Left ventricle myocardium inferior (tissue), 1 donor: Measurements from ENCODE around the gene AGBL5. TPM values are rescaled to one million over a fixed set of nuclear protein-coding genes. Genes with fewer than 3 reads are reported as not detected.

ENCODE experiments used
- DNase-seq: peaks from one replicate; pipeline ENCODE4 v3.0.0-alpha.2; 2020
- H3K27ac ChIP-seq: fragments of 200-600 bp; replicated peaks from 2 replicates; pipeline ENCODE4 v1.8.0; 2021
- H3K27me3 ChIP-seq: fragments of 200-600 bp; 2 replicates; pipeline ENCODE4 v1.8.0; 2021; ENCODE audit warnings: low read depth
- H3K36me3 ChIP-seq: fragments of 200-600 bp; 2 replicates; pipeline ENCODE4 v1.8.0; 2021
- H3K4me1 ChIP-seq: fragments of 200-600 bp; 2 replicates; pipeline ENCODE4 v1.8.0; 2021
- H3K4me3 ChIP-seq: fragments of 200-600 bp; 2 replicates; pipeline ENCODE4 v1.8.0; 2021; ENCODE audit warnings: mild to moderate bottlenecking, moderate library complexity
- H3K9me3 ChIP-seq: fragments of 200-600 bp; replicated peaks from 2 replicates; pipeline ENCODE4 v1.8.0; 2021
- intact Hi-C: fragments of 100-400 bp; cut with micrococcal nuclease; formaldehyde crosslinking; loops from one replicate; pipeline ENCODE4 v1.11.0; 2022
- total RNA-seq: library from RNA; stranded (reverse); fragmentation: NEBNext Ultra II Directional; extraction: Animal tissue kit (Norgen Biotek cat#: 25700); gene quantifications from one replicate; pipeline ENCODE4 v1.2.1, GENCODE V29; 2021
- TF ChIP-seq, protein P1 (sequence below): fragments of 200-600 bp; IDR thresholded peaks from 2 replicates; pipeline ENCODE4 v1.8.0; 2021; ENCODE audit warnings: antibody characterized with exemption, mild to moderate bottlenecking, borderline replicate concordance
- donor health status: DM: no; HTN: yes; CAD: no; lungs with severe emphysema.

AGBL5 gene
- total RNA-seq, 1 donor from 2014 or later: 10.0 TPM

DNA sequence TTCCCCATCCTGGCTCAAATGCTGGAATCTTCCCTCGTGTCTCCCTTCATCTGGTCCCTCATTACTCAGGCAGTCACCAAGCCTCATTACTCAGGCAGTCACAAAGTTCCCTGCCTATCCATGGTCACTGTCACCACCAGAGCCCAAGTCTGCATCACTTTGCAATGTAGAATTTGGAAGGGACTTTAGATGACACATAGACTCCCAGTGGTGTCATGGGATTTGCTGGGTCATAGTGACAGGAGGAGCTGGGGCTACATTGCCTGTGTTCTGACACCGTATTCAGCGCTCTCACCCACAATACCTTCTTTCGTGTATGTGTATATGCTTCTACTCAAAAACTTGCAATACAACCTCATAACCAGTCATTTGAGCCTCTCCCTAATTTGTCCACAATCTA, 24.9 kb downstream of the AGBL5 start:
- TF ChIP-seq, protein P1, sequence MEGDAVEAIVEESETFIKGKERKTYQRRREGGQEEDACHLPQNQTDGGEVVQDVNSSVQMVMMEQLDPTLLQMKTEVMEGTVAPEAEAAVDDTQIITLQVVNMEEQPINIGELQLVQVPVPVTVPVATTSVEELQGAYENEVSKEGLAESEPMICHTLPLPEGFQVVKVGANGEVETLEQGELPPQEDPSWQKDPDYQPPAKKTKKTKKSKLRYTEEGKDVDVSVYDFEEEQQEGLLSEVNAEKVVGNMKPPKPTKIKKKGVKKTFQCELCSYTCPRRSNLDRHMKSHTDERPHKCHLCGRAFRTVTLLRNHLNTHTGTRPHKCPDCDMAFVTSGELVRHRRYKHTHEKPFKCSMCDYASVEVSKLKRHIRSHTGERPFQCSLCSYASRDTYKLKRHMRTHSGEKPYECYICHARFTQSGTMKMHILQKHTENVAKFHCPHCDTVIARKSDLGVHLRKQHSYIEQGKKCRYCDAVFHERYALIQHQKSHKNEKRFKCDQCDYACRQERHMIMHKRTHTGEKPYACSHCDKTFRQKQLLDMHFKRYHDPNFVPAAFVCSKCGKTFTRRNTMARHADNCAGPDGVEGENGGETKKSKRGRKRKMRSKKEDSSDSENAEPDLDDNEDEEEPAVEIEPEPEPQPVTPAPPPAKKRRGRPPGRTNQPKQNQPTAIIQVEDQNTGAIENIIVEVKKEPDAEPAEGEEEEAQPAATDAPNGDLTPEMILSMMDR: no peak
- H3K4me1 ChIP-seq: peaks cover 69% of the 10 kb centered on the region
- H3K9me3 ChIP-seq: no peaks in the 10 kb centered on the region
- intact Hi-C loops: no loop called here
- H3K27ac ChIP-seq: peak overlapping the region; percentile 93
- H3K27me3 ChIP-seq: no peaks in the 10 kb centered on the region
- DNase-seq: no peak
- H3K36me3 ChIP-seq: no peaks in the 10 kb centered on the region
- H3K4me3 ChIP-seq: no peak overlapping the region

DNA sequence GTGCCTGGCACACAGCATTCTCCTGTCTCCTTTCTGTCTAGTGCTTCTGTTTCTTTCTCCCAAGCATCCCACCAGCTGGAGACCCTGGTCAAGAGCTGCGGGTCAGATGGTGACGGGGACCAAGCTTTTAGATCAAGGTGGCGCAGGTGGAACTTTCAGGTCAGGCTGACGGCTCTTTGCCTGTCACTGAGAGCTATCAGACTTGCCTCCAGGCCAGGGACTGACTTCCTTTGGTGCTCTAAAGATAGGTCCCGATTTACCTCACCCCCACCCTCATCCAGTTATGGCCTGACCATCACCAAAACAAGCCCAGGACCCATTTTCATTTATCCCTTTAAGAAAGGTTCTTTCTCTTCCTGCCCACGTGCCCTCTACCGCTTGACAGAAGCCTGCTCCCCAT, 25.8 kb downstream of the AGBL5 start:
- H3K27me3 ChIP-seq: no peaks in the 10 kb centered on the region
- peak overlapping the region; percentile 93 for H3K27ac ChIP-seq
- H3K4me3 ChIP-seq: no peak overlapping the region
- no peaks in the 10 kb centered on the region for H3K9me3 ChIP-seq
- TF ChIP-seq, protein P1: no peak
- intact Hi-C loops: no loop called here
- DNase-seq: no peak
- no peaks in the 10 kb centered on the region for H3K36me3 ChIP-seq
- peaks cover 72% of the 10 kb centered on the region for H3K4me1 ChIP-seq

DNA sequence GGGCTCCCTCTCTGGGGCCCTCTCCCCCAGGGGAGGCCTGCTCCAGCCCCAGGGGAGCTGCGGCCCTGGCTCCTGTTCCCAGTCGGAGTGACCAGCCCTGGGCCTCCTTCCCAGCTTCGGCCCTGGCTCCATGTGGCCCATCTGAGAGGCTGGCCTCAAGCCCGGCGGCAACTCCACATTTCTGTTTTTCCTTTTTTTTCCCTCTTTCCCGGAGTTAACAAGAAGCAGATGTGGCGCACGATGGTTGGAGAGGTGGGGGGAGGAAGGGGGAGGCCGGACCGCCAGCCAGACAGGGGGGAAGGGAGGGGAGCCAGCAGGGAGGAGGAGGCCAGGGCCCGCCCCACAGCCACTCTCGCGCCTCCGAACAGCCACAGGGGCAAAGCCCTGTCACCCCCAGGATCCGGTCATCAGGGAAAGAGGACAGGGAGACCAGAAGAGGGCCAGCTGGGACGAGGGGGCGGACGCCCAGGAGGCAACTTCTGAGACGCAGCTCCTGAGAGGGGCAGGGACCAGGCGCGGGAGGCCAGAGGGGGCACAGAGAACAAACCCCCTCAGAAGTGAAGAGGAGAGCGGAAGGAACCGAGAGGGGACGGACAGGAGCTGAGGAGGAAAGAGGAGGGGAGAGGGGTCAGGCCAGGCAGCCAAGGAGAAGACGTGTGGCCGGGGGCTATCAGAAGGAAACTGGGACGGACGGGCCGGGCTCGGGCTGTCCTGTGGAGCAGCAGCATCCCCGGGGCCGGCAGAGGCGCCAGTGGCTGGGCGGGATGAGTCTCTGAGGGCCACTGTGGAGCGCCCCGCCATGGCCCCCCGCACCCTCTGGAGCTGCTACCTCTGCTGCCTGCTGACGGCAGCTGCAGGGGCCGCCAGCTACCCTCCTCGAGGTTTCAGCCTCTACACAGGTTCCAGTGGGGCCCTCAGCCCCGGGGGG, 27.1 kb downstream of the AGBL5 start, which contains the start of gene EMILIN1:
Gene EMILIN1 (plus strand): TSS at position 349 of the 928 bp plus-strand sequence. CDS start 451 bp downstream, at position 800.
- Histone ChIP-seq H3K36me3 (no peaks in the 10 kb centered on the region), H3K27ac (peak within 1 kb of the TSS; percentile 93), H3K9me3 (no peaks in the 10 kb centered on the region), H3K4me3 (peak within 1 kb of the TSS; percentile 68), H3K27me3 (no peaks in the 10 kb centered on the region), H3K4me1 (peaks cover 64% of the 10 kb centered on the region)
- DNase-seq: peak; percentile 88
- TF ChIP-seq, protein P1: no peak
- intact Hi-C loops: no loop called here

DNA sequence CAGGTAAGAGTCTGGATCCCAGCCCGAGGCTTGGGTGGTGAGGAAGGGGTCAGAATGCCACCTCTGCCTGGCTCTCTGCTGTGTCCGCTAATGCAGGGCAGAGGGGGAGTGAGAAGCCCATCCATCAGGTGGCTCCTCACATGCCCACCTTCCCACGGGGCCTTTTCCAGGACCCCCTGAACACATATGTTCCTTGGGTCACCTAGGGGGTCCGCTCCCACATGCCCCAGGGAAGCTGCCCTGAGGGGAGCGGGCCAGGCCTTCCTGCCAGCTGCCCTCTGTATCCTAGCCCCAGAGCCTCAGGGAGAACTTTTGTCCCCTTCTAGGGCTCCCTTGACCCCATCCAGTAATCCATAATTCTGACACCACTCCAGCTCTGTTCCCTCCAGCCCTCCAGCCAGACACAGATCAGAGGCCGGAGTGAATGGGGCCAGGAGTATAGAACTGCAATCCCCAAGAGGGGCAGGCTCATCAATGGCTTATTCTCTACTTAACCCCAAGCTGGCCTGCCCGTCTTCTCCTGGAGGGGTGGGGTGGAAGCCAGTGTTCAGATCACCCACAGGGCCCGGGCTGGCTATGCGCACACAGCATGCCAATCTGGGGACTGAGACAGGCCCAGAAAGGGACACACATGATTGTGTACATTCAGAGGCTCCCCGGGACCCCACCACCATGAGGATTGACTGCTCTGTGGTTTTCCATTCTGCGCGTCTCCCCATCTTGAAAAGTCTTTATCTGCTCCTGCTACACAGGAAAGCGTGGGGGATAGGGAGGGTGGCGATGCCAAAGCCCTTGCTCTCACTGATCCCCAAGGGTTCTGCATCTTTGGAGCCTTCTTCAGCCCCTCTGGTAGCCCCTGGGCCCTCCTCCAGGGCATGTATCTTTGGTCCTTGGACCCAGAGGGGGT, 28.0 kb downstream of the AGBL5 start:
- H3K9me3 ChIP-seq: no peaks in the 10 kb centered on the region
- DNase-seq: no peak
- H3K27me3 ChIP-seq: no peaks in the 10 kb centered on the region
- H3K36me3 ChIP-seq: no peaks in the 10 kb centered on the region
- TF ChIP-seq, protein P1: no peak
- peaks cover 61% of the 10 kb centered on the region for H3K4me1 ChIP-seq
- H3K27ac ChIP-seq: peak overlapping the region; percentile 93
- intact Hi-C loops: loop anchor here (10.0 kb wide), 1 partner anchor 115 kb away; no protein-coding TSS in a partner anchor
- peak overlapping the region; percentile 68 for H3K4me3 ChIP-seq

DNA sequence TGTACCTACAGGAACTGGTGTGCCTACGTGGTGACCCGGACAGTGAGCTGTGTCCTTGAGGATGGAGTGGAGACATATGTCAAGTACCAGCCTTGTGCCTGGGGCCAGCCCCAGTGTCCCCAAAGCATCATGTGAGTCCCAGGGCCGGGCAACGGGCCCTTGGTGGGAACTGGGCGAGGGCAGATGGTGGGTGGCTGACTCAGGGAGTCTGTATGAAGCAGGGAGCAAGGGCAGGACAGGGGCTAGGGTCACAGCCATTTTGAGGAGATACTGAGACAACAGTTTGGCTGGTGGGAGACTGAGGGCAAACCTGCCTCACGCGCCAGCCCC, 28.6 kb downstream of the AGBL5 start:
- Histone ChIP-seq H3K27ac (peak overlapping the region; percentile 93), H3K36me3 (no peaks in the 10 kb centered on the region), H3K27me3 (no peaks in the 10 kb centered on the region), H3K4me1 (peaks cover 60% of the 10 kb centered on the region), H3K4me3 (peak overlapping the region; percentile 68), H3K9me3 (no peaks in the 10 kb centered on the region)
- intact Hi-C loops: loop anchor here (10.0 kb wide), 1 partner anchor 115 kb away; no protein-coding TSS in a partner anchor
- no peak for DNase-seq
- TF ChIP-seq, protein P1: no peak
